GM19239 (cell line): ENCODE results near the gene LRRFIP1.
A peak's percentile ranks its signal among the peaks of the same experiment; 100 is the strongest.
"Not testable (repeated sequence)": the region's sequence is repeated elsewhere in the genome, so short reads cannot be mapped to it uniquely, and the experiment has no call there.

Experiments
- DNase-seq: peaks from one replicate; pipeline ENCODE4 v3.0.0; 2011; ENCODE audit warnings: low spot score; ENCODE audit not compliant: insufficient read length
- FAIRE-seq: peaks from 2 replicates; lab custom pipeline; 2011; peaks lifted over from hg19 to GRCh38; lab: Jason Lieb, UNC

LRRFIP1 gene

GRCh38 chr2:237675316-237675715 lies 47.9 kb downstream of the LRRFIP1 start:
- FAIRE-seq, result peak; percentile 14
- no peak for DNase-seq

- DNase-seq, result no peak
- no peak for FAIRE-seq
Observed at GRCh38 chr2:237680702-237681478, 53.5 kb downstream of the LRRFIP1 start.

- DNase-seq (no peak), FAIRE-seq (no peak)
Observed at GRCh38 chr2:237682151-237682550, 54.8 kb downstream of the LRRFIP1 start.

GRCh38 chr2:237682856-237683670 lies 55.7 kb downstream of the LRRFIP1 start:
- no peak for DNase-seq
- no peak for FAIRE-seq

GRCh38 chr2:237685408-237685807 lies 58.0 kb downstream of the LRRFIP1 start:
- DNase-seq (no peak), FAIRE-seq (no peak)

- DNase-seq (no peak), FAIRE-seq (no peak)
Observed at GRCh38 chr2:237686659-237687136, 59.3 kb downstream of the LRRFIP1 start.

- no peak for FAIRE-seq
Observed at GRCh38 chr2:237688081-237688480, 60.7 kb downstream of the LRRFIP1 start.

GRCh38 chr2:237688541-237688940 lies 61.2 kb downstream of the LRRFIP1 start:
- FAIRE-seq, DNase-seq: not testable (repeated sequence)

More at GRCh38 chr2:237688081-237688480, 60.7 kb downstream of the LRRFIP1 start:
- no peak for DNase-seq

- DNase-seq (no peak), FAIRE-seq (no peak)
Observed at GRCh38 chr2:237689336-237690131, 62.1 kb downstream of the LRRFIP1 start.

GRCh38 chr2:237691029-237691907 lies 63.9 kb downstream of the LRRFIP1 start:
- FAIRE-seq (peak; percentile 63), DNase-seq (no peak)

GRCh38 chr2:237691908-237692600 lies 64.7 kb downstream of the LRRFIP1 start:
- peak; percentile 66 for FAIRE-seq

GRCh38 chr2:237692601-237693290 lies 65.4 kb downstream of the LRRFIP1 start:
- DNase-seq (no peak), FAIRE-seq (no peak)

More at GRCh38 chr2:237691908-237692600, 64.7 kb downstream of the LRRFIP1 start:
- peak; percentile 61 for DNase-seq

GRCh38 chr2:237693291-237693994 lies 66.1 kb downstream of the LRRFIP1 start:
- FAIRE-seq (peak; percentile 87), DNase-seq (no peak)

GRCh38 chr2:237694415-237695194 lies 67.2 kb downstream of the LRRFIP1 start:
- no peak for DNase-seq
- FAIRE-seq, result no peak

- DNase-seq, result no peak
- FAIRE-seq, result peak; percentile 93
Observed at GRCh38 chr2:237695201-237695780, 67.9 kb downstream of the LRRFIP1 start.

GRCh38 chr2:237696461-237696860 lies 69.1 kb downstream of the LRRFIP1 start:
- no peak for DNase-seq
- FAIRE-seq, result peak; percentile 95
